HG02938 (cell line): Measurements from ENCODE around the gene ZNF236.

Experiments
- ATAC-seq: cut with Tn5 transposase; IDR thresholded peaks from one replicate; pipeline ENCODE4 v1.9.1; 2021; ENCODE audit warnings: mild to moderate bottlenecking, moderate library complexity; ENCODE audit not compliant: unreplicated experiment

Gene ZNF236

DNA sequence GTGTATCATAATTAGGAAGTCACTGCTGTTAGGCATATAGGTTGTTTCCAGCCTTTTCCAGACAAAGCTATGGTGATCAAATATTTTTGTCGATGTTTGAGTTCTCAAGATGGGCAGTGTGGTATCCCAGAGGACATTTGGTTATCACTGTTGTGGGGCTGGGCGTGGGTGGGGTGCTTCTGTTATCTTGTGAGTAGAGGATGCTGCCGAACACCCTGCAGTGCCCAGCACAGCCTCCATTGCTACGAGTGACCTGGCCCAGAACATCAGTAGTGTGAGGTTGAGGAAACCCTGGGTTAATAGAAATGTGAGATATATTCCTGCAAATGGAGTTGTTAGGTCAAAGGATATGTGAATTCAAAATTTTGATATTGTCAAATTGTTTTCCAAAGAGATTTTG is 33.2 kb downstream of the ZNF236 start:
- no peak for ATAC-seq

- ATAC-seq, result no peak
Observed at GRCh38 chr18:76857476-76857875, 35.1 kb downstream of the ZNF236 start.

DNA sequence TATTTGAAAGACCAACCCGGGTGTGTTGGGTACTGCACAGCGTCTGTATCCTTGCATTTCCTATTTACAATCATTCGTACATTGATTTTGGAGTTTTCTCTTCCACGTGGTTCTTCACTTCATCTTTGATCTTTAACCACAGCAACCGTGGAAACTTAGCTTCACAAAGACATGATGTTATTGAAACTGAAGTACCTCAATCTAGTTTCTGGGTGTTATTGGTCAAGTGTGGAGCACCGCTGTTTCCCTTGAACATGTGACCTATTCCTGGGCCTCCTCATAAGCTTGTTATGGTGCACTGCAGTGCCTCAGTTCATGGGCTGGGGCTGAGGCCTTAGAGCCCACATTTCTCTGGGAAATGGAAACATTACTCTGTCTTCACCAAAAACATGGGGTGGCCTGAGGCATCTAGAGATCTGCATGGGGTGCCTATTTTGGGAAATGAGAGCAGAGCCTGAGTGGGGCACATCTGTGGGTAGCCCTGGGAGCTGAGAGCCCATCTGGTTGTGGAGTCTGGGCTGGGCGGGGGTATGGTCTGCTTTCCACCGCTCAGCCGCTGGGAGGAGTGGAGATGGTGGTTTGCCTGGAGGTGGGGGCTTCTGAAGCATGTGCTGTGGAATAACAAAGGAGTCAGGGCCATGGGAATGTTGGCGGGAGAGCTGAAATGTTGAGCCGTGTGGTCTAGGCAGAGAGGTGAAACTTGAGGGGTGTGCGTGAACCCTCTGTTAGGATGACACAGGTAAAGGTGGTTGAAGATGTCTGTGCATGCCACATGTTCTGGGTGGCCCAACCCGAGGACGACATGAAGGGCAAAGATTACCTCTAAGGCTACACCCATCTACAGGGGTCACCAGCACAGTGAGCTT is 37.4 kb downstream of the ZNF236 start:
- ATAC-seq, result peak; percentile 81

GRCh38 chr18:76860411-76860810 is 38.1 kb downstream of the ZNF236 start:
- ATAC-seq, result no peak

GRCh38 chr18:76866666-76867065 is 44.3 kb downstream of the ZNF236 start:
- ATAC-seq, result no peak

DNA sequence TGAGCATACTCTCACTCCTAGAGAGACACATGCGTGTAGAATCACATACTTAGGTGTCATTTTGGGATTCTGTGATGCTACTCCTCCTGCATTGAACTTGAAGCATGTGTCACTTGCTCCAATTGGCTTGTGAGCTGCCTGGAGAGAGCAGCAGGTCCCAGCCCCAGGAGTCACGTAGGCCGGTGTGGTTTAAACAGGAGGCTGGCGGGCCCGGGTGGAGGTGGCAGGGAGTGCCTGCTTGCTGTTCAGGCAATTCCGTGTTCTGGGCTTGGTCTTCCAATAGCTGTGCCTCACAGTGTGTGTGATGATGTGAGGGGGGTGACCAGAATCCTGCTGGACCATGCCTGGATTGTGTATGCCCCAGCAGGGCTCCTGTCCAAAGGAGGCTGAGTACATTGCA is 51.0 kb downstream of the ZNF236 start:
- no peak for ATAC-seq

DNA sequence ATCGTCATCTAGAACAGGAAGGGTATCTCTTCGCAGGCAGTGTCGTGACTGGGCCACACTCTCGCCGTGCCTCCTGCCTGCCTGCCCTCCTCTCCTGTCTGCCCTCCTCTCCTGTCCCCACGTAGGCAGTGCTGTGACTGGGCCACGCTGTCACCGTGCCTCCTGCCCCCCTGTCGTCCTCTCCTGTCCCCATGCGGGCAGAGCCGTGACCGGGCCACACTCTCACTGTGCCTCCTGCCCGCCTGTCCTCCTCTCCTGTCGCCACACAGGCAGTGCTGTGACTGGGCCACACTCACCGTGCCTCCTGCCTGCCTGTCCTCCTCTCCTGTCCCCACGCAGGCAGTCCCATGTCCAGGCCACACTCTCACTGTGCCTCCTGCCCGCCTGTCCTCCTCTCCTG is 51.4 kb downstream of the ZNF236 start:
- ATAC-seq, result no peak

GRCh38 chr18:76874642-76875389 is 52.5 kb downstream of the ZNF236 start:
- no peak for ATAC-seq

DNA sequence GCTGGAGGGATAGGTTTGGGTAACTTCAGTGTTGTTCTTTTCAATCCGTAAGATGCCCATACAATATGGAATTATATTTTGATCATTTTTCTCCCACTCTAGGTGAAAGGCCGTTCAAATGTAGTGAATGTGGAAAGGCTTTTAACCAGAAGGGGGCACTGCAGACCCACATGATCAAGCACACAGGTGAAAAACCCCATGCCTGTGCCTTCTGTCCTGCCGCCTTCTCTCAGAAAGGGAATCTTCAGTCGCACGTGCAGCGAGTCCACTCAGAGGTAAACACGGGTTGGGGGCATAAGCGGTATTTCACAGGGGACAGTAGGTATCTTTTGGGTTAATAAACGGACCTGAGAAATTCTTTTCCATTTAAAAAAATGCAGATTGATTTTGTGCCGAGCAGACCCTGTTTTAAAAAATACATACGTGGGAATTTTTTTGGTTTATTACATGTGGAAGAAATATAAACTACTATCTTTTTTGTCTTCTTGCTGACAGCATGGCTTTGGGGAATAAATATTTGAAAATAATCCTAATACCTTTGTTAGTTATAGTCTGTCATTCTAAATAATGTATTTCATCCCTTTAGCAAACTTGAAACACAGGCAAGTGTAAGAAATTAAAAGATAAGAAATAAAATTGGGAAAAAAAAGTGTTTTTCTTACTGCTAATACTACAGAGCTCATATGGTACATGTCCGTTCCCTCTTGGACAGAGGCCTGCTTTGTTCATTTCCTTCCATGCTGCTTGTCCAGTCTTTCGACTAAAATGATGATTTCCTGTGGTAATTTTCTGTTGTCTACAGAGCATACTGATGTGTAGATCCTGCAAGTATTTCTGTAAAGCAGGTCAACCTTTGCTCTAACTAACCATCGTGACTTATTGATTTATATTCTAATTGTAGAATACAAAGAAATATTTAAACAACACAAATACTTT is 53.3 kb downstream of the ZNF236 start:
- ATAC-seq, result peak; percentile 59

GRCh38 chr18:76878426-76878825 is 56.1 kb downstream of the ZNF236 start:
- ATAC-seq, result no peak

DNA sequence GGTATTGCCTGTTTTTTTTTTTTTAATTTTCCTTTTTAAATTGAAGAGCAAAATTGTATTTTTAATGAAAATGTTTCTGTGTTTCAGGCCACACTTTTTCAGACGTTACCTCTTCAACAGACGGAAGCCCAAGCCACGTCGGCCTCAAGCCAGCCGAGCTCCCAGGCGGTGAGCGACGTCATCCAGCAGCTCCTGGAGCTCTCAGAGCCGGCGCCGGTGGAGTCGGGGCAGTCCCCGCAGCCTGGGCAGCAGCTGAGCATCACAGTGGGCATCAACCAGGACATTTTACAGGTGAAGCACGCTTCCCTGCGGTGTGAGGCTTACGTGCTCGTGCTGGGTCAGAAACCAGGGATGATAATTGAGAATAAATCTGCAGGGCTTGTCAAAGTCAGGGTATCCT is 57.7 kb downstream of the ZNF236 start:
- no peak for ATAC-seq

- ATAC-seq, result no peak
Observed at GRCh38 chr18:76881744-76882143, 59.4 kb downstream of the ZNF236 start.

DNA sequence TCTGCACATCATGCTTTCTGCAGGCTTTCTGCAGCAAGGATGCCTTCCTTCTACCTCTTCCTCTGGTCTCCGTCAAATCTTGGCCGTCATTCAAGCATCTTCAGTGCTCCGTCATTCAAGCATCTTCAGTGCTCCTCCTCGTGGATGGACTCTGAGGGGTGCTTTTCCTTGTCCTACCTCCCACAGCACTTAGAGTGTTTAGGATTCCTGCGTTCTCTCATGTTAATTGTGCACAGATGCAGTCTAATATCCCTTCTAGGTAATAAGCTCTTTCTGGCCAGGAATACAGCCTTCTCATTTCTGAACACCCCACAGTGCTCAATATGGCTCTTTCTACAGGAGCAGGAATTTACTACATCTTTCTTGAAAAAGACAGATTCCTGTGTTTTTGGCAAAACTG is 59.8 kb downstream of the ZNF236 start:
- ATAC-seq, result no peak

GRCh38 chr18:76885001-76885400 is 62.6 kb downstream of the ZNF236 start:
- ATAC-seq, result no peak

DNA sequence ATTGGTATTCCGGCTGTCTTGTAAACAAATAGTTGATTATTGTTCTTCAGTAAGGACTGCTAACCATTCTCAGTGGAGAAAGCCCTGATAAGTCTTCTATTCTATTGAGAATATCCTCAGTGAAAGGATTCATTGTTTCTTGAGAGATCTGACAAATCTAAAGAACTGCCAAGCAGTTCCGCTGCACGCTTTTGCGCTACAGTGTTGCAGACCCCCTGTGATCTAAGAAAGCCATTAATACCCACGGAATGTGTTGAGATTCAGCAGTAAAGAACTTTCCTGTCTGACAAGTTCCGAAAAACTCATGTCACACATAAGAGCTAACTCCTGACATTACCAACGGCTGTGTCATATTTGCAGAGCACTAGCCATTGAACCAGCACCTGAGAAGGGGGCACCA is 63.8 kb downstream of the ZNF236 start:
- no peak for ATAC-seq

- no peak for ATAC-seq
Observed at GRCh38 chr18:76889091-76889699, 66.8 kb downstream of the ZNF236 start.

GRCh38 chr18:76892832-76893231 is 70.5 kb downstream of the ZNF236 start:
- ATAC-seq, result no peak

DNA sequence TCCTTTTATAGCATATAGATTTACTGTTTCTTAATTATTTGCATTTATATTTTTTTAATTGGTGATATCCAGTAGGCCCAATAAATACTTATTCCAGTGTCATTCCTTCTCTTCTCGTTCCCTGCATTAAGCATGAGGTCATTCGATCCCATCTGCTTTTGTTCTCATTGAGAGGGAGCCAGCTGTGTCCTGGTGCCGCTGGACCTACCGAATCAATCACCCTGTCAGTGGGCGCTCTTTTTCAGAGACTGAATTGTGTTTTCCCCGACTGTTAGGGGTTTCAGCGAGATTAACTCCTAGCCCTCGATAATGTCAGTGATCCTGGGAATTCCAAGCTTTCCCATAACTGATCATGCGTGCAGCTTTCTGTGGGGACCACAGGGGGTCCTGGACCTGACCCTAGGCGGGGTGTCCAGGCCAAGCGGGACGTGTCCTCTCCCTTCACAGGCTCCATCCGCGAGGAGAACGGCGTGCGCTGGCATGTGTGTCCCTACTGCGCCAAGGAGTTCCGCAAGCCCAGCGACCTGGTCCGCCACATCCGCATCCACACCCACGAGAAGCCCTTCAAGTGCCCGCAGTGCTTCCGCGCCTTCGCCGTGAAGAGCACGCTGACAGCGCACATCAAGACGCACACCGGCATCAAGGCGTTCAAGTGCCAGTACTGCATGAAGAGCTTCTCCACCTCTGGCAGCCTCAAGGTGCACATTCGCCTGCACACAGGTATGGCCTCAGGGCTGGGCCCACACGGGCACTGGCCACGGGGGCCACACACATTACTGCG is 72.4 kb downstream of the ZNF236 start:
- ATAC-seq, result no peak

DNA sequence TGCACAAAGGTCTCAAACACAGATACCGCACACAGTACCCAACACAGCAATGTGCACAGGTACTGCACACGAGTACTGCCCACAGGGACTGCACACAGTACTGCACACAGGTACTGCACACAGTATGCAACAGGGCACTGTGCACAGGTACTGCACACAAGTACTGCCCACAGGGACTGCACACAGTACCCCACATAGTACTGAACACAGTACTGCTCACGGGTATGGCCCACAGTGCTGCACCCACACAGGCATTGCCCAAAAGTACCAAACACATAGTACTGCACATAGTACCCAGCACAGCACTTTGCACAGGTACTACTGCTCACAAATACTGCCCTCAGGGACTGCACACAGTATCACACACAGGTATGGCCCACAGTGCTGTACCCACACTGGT is 73.1 kb downstream of the ZNF236 start:
- no peak for ATAC-seq

DNA sequence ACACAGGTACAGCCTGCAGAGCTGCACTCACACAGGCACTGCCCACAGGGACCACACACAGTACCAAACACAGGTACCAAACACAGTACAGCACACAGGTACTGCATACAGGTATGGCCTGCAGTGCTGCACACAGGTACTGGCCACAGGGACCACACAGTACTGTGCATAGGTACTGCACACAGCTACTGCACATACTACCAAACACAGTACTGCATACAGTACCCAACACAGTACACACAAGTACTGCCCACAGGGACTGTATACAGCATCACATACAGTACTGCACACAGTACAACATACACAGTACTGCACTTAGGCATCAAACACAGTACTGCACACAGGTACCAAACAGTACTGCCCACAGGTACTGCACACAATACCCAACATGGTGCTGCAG is 74.3 kb downstream of the ZNF236 start:
- ATAC-seq, result no peak
